Activated CD4-positive, alpha-beta T cell treated with anti-CD3 and anti-CD28 coated beads for 36 hours (primary cell): ENCODE data around the gene SLC9C2. TPM values are rescaled to one million over a fixed set of nuclear protein-coding genes. Genes with fewer than 3 reads are reported as not detected.

Source experiments
- total RNA-seq, 2 experiments: library from RNA; stranded (reverse); gene quantifications; one replicate each; pipeline ENCODE4 v1.2.3, GENCODE V29; 2021

The SLC9C2 gene
- total RNA-seq, 2 experiments from 2014 or later, result not detected

Other genes starting within 250 kb of the SLC9C2 start
- 100 to 1,000 TPM; 103 to 125 TPM for gene PRDX6, start 125.7 kb downstream of the SLC9C2 start, total RNA-seq
- gene TEX50, start 32.3 kb upstream of the SLC9C2 start, total RNA-seq, result not detected
- under 1 TPM in 1 of 2 experiments, not detected in 1; 0.11 TPM for gene ANKRD45, start 66.8 kb upstream of the SLC9C2 start, total RNA-seq
- 10 to 100 TPM; 11.1 to 14.1 TPM for gene KLHL20, start 111.9 kb upstream of the SLC9C2 start, total RNA-seq
- gene DARS2, start 221.6 kb upstream of the SLC9C2 start, total RNA-seq, result 10 to 100 TPM; 57.2 to 62.0 TPM
- gene CENPL, start 221.8 kb upstream of the SLC9C2 start, total RNA-seq, result 10 to 100 TPM; 26.1 to 27.2 TPM